Loucy (cell line): ENCODE measurements around the gene RAI14.

ENCODE experiments used
- H2AFZ ChIP-seq: fragments of 200-600 bp; sonication (generic); 2 replicates; pipeline ENCODE4 v1.6.0; 2016; ENCODE audit warnings: antibody characterized with exemption, mild to moderate bottlenecking, low read length, moderate library complexity
- H3F3A ChIP-seq: fragments of 200-600 bp; 2 replicates; pipeline ENCODE4 v1.6.0; 2016; ENCODE audit warnings: antibody characterized with exemption, low read depth, mild to moderate bottlenecking
- H3K27me3 ChIP-seq: fragments of 200-600 bp; sonication (generic); 2 replicates; pipeline ENCODE4 v1.6.1; 2014; ENCODE audit warnings: low read length, mild to moderate bottlenecking; ENCODE audit not compliant: insufficient read depth, poor library complexity, severe bottlenecking
- H3K36me3 ChIP-seq: fragments of 200-600 bp; sonication (generic); 2 replicates; pipeline ENCODE4 v1.6.1; 2016; ENCODE audit warnings: low read length; ENCODE audit not compliant: insufficient read depth
- H3K4me1 ChIP-seq: fragments of 200-600 bp; sonication (generic); 2 replicates; pipeline ENCODE4 v1.5.1; 2014; ENCODE audit warnings: low read length, mild to moderate bottlenecking; ENCODE audit not compliant: insufficient read depth, poor library complexity, severe bottlenecking
- H3K4me2 ChIP-seq: fragments of 200-600 bp; sonication (generic); 2 replicates; pipeline ENCODE4 v1.6.0; 2014; ENCODE audit warnings: antibody characterized with exemption, low read length, low read depth, mild to moderate bottlenecking; ENCODE audit not compliant: poor library complexity, severe bottlenecking
- H3K4me3 ChIP-seq: fragments of 200-600 bp; sonication (generic); 2 replicates; pipeline ENCODE4 v1.5.1; 2014; ENCODE audit warnings: low read length, mild to moderate bottlenecking, mixed read lengths; ENCODE audit not compliant: poor library complexity, severe bottlenecking
- H3K79me2 ChIP-seq: fragments of 200-600 bp; sonication (generic); 2 replicates; pipeline ENCODE4 v1.6.1; 2014; ENCODE audit warnings: low read length; ENCODE audit not compliant: insufficient read depth
- H3K9ac ChIP-seq: fragments of 200-600 bp; sonication (generic); 2 replicates; pipeline ENCODE4 v1.6.0; 2014; ENCODE audit warnings: mild to moderate bottlenecking, low read depth, low read length, moderate library complexity; ENCODE audit not compliant: poor library complexity, severe bottlenecking
- H3K9me2 ChIP-seq: fragments of 200-600 bp; sonication (generic); replicated peaks from 2 replicates; pipeline ENCODE4 v1.6.1; 2016; ENCODE audit warnings: low read depth, low read length, mixed read lengths
- H3K9me3 ChIP-seq: fragments of 200-600 bp; sonication (generic); 2 replicates; pipeline ENCODE4 v1.6.1; 2014; ENCODE audit warnings: mild to moderate bottlenecking, antibody characterized with exemption, low read length, low read depth; ENCODE audit not compliant: insufficient read depth
- H4K20me1 ChIP-seq: fragments of 200-600 bp; sonication (generic); 2 replicates; pipeline ENCODE4 v1.6.0; 2014; ENCODE audit warnings: antibody characterized with exemption, low read length, mild to moderate bottlenecking; ENCODE audit not compliant: insufficient read depth, poor library complexity, severe bottlenecking
- EZH2phosphoT487 ChIP-seq: fragments of 200-600 bp; IDR thresholded peaks from 2 replicates; pipeline ENCODE4 v1.6.1; 2018; ENCODE audit warnings: antibody characterized with exemption, mild to moderate bottlenecking, moderate library complexity, borderline replicate concordance
- TF ChIP-seq, protein P1 (sequence below): fragments of 200-600 bp; sonication (generic); conservative IDR thresholded peaks from 2 replicates; pipeline ENCODE4 v1.5.1; 2014; ENCODE audit warnings: mild to moderate bottlenecking, antibody characterized with exemption, low read length

Gene RAI14

DNA sequence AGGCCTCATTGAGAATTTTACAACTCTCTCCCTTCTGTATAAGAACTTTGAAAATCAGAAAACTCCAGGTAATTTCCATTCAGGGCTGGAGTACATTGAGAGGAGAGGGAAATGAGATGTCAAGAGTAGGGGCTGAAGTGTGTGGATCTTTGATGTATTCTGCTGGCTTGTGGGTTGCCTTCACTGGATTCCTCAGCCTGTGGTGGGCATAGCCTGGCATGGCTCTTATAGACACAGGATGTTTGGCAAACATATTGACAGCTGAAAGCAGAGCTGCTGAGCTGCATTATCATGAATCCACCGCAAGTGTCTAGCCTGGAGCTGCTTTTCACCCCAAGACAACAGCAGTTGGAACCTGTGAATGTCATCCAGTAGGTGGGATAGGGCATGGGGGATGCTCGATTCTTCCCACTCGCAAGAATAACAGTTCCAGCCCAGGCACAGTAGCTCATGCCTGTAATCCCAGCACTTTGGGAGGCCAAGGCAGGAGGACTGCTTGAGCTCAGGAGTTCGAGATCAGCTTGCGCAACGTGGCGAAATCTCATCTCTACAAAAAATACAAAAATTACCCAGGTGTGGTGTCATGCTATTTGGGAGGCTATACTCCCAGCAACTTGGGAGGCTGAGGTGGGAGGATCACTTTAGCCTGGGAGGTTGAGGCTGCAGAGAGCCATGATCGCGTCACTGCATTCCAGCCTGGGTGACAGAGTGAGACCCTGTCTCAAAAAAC is 146.9 kb downstream of the RAI14 start:
- Histone ChIP-seq H3K9me2 (no peaks in the 10 kb centered on the region), H3K9ac (no peak overlapping the region), H3K4me3 (no peak overlapping the region), H3K79me2 (no peaks in the 10 kb centered on the region), H4K20me1 (no peaks in the 10 kb centered on the region), H3K9me3 (no peaks in the 10 kb centered on the region), H3K4me2 (no peak overlapping the region), H3K27me3 (no peaks in the 10 kb centered on the region), H3F3A (no peaks in the 10 kb centered on the region; the same call in 1 of the 2 replicates), H3K36me3 (peaks cover 3% of the 10 kb centered on the region; the same call in 1 of the 2 replicates), H3K4me1 (peaks cover 11% of the 10 kb centered on the region), H2AFZ (no peak overlapping the region)
- TF ChIP-seq, protein P1, sequence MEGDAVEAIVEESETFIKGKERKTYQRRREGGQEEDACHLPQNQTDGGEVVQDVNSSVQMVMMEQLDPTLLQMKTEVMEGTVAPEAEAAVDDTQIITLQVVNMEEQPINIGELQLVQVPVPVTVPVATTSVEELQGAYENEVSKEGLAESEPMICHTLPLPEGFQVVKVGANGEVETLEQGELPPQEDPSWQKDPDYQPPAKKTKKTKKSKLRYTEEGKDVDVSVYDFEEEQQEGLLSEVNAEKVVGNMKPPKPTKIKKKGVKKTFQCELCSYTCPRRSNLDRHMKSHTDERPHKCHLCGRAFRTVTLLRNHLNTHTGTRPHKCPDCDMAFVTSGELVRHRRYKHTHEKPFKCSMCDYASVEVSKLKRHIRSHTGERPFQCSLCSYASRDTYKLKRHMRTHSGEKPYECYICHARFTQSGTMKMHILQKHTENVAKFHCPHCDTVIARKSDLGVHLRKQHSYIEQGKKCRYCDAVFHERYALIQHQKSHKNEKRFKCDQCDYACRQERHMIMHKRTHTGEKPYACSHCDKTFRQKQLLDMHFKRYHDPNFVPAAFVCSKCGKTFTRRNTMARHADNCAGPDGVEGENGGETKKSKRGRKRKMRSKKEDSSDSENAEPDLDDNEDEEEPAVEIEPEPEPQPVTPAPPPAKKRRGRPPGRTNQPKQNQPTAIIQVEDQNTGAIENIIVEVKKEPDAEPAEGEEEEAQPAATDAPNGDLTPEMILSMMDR, result no peak
- no peak for TF ChIP-seq EZH2phosphoT487

DNA sequence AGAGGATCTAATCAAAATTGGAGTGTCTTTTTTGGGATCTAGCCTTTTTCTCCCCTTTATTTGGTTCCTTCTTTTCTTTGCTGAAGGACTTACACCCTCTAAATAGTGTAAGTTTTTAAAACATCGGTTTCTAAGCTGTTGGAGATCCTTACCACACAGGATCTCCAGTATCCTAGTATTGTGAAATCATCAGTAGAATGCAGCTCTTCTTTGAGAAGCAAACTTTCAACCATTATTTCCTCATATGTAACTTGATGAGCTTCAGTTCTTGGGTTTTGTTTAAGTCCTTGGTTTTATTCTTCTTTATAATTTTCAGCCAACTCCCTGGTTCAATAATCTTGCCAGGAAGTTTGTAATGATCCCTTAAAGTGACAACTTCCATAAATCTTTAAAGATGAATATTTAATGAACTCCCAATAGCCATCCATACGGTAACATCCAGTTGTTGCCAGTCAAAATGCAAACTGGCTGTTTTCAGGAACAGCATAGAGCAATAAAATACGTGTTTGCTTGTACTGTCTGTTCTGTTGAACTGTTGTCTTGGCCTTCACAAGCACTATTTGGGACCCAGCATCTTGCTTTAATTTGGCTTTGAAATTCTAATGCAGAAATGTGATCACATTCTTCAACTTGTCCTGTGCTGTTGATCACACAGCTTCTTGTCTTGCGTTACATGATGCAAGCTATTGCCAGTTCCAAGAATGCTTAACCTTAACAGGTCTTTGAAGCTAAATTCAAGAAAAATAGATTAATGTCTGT is 148.0 kb downstream of the RAI14 start:
- no peak overlapping the region for H3K4me2 ChIP-seq
- H3F3A ChIP-seq, result no peaks in the 10 kb centered on the region
- H3K79me2 ChIP-seq, result no peaks in the 10 kb centered on the region
- H3K9me2 ChIP-seq, result no peaks in the 10 kb centered on the region
- H3K4me1 ChIP-seq, result no peaks in the 10 kb centered on the region
- H3K4me3 ChIP-seq, result no peak overlapping the region
- no peaks in the 10 kb centered on the region for H4K20me1 ChIP-seq
- no peak overlapping the region for H3K9ac ChIP-seq
- H3K36me3 ChIP-seq, result no peaks in the 10 kb centered on the region
- TF ChIP-seq EZH2phosphoT487, result no peak
- TF ChIP-seq, protein P1, result no peak
- no peaks in the 10 kb centered on the region for H3K9me3 ChIP-seq
- no peaks in the 10 kb centered on the region for H3K27me3 ChIP-seq
- H2AFZ ChIP-seq, result no peak overlapping the region

DNA sequence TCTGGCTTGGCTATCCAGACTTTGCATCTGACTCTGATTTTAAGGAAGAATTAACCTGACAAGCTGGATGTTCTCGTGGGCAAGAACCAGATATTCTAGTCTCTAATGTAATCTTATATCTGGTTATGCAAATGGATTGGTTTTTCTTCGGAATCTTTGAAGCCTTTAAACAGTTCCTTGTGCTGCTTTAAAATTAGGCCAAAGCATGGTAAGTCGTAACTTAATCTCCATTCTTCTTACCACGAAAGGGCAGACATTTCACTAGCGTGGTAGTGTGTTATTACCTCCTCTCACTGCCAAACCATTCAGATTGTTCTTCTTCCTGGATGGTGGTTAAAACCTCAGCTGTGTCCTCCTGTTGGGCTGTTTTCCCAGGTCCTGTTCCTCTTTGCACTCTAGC is 148.8 kb downstream of the RAI14 start:
- Histone ChIP-seq H3K9ac (no peak overlapping the region), H3K4me3 (no peak overlapping the region), H3K4me1 (no peaks in the 10 kb centered on the region), H3K4me2 (no peak overlapping the region), H3K79me2 (no peaks in the 10 kb centered on the region), H3F3A (no peaks in the 10 kb centered on the region), H2AFZ (no peak overlapping the region), H3K9me2 (no peaks in the 10 kb centered on the region), H3K9me3 (no peaks in the 10 kb centered on the region), H4K20me1 (no peaks in the 10 kb centered on the region), H3K27me3 (no peaks in the 10 kb centered on the region), H3K36me3 (no peaks in the 10 kb centered on the region)
- no peak for TF ChIP-seq EZH2phosphoT487
- TF ChIP-seq, protein P1, result no peak
